Hematopoietic multipotent progenitor cell treated with erythropoietin and hydrocortisone succinate and interleukin-3 and kit ligand, for 8 days (in vitro differentiated cells): ENCODE results near the gene CASKIN1.
"Not testable (repeated sequence)": the region's sequence is repeated elsewhere in the genome, so short reads cannot be mapped to it uniquely, and the experiment has no call there.

Source experiments
- DNase-seq: peaks from one replicate; pipeline ENCODE4 v3.0.0-alpha.2; 2015

CASKIN1 gene

DNA sequence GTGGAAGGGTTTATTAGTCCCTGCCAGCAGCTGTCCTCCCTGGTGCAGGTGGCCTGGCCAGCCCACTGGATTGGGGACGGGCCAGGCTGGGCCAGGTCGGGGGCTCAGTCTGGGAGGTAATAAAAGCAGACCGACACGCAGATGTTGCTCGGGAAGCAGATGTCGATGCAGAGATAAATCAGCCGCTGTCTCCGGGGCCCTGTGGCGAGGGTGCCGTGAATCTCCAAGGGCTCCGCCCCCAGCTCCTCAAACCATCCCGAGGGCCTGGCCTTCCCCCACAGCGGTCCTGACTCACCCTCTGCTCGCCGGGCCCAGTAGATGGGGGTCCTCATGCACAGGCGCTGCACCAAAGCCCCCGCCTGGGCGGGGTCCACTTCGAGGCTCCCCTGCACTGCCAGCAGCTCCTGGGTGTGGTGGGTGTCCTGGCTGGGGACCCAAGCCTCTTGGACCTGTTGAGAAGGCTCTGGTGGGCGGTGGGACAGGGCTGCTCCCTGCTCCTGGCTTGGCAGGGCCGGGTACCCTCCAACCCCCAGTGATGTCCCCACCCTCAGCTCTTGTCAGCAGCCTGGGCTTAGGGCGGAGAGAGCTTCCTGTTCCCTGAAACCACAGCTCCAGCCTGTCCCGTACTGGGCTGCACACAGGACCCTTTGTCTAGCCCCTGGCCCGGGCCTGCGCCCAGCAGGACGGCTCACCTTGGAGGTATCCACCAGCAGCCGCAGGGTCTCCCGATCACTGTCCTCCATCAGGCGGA, 13.0 kb upstream of the CASKIN1 start:
- DNase-seq, result no peak

DNA sequence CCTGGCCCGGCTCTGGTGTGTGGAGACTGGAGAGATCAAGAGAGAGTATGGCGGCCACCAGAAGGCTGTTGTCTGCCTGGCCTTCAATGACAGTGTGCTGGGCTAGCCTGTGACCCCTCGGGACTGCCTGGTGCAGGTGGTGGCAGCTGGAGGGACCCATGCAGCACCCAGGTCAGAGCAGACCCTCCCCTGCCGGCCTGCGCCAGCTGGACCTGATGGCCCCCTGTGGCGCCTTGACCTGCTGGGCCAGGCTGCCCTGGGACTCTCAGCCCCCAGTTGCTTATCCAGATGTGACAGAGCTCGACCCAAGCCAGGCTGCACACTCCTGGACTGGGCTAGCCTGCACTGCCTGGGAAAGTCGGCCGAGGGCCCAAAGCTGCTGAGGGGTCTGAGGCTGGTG, 12.4 kb upstream of the CASKIN1 start:
- no peak for DNase-seq

DNA sequence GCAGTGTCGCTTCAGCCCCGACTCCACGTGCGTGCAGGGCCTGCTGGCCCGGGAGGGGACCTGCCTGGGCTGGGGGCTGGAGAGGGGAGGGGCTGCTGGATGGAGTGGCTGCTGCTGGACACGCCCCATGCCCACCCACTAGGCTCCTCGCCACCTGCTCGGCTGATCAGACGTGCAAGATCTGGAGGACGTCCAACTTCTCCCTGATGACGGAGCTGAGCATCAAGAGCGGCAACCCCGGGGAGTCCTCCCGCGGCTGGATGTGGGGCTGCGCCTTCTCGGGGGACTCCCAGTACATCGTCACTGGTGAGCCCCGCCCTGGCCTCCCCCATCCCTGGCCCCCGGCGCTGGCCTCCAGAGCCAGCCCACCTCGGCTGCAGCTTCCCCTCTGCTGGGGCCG, 11.9 kb upstream of the CASKIN1 start:
- DNase-seq, result no peak

DNA sequence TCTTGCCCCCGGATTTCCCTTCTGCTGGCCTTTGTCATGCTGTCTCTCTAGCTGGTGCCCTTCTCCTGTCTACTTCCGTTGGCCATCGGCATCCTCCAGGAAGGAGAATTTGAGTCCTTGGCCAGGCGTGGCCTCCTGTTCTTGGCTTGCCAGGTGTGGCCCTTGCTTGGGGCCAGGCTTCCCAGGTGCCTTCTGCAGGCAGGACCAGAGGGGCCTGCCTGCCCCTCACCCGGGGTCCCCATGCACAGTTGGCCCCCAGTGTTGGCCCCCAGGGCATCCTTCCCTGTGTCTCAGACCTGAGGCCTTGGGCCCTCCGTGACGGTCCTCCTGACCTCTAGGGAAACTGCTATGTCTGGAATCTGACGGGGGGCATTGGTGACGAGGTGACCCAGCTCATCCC, 11.5 kb upstream of the CASKIN1 start:
- DNase-seq, result no peak

DNA sequence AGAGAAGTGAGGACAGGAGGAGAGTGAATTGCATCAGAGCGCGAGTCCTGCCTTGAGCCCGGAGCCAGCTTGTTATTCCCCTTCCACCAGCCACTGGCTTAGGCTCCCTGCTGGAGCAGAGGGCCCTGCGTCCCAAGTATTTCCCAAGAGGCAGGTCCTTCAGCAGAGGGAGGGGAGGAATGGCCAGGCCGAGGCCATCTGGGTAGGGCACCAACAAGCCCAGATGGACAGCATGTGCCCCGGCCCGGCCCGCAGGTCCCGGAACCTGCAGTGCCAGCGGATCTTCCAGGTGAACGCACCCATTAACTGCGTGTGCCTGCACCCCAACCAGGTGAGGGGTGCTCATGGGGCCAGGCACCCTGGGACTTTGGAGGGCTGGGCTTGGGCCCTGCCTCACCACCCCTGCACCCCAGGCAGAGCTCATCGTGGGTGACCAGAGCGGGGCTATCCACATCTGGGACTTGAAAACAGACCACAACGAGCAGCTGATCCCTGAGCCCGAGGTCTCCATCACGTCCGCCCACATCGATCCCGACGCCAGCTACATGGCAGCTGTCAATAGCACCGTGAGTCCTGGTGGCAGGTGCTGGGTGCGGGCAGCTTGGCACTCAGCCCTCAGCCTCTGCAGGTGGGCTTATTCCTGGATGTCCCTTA, 10.5 kb upstream of the CASKIN1 start:
- DNase-seq, result no peak

DNA sequence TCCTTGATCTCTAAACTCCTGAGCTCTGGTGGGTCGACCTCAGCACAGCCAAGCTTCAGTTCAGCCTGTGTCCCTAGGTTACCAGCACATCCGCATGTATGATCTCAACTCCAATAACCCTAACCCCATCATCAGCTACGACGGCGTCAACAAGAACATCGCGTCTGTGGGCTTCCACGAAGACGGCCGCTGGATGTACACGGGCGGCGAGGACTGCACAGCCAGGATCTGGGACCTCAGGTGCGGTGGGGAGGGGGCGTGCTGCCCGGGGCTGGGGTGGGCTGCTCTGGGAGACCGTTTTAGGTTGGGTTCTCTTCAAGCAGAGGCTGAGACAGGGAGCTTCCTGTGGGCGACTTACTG, 10.0 kb upstream of the CASKIN1 start:
- no peak for DNase-seq

DNA sequence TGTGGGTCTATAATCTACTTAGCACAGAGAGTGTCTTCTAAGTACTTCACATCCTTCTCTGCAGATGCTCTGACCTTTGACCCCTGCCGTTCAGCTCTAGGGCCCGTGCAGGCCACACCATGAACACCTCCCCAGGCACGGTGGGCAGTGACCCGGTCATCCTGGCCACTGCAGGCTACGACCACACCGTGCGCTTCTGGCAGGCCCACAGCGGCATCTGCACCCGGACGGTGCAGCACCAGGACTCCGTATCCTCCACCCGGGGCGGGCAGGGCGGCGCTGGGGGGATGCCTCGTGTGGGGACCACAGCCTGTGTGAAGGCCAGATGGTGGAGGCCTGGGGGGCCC, 9.5 kb upstream of the CASKIN1 start:
- DNase-seq, result no peak

DNA sequence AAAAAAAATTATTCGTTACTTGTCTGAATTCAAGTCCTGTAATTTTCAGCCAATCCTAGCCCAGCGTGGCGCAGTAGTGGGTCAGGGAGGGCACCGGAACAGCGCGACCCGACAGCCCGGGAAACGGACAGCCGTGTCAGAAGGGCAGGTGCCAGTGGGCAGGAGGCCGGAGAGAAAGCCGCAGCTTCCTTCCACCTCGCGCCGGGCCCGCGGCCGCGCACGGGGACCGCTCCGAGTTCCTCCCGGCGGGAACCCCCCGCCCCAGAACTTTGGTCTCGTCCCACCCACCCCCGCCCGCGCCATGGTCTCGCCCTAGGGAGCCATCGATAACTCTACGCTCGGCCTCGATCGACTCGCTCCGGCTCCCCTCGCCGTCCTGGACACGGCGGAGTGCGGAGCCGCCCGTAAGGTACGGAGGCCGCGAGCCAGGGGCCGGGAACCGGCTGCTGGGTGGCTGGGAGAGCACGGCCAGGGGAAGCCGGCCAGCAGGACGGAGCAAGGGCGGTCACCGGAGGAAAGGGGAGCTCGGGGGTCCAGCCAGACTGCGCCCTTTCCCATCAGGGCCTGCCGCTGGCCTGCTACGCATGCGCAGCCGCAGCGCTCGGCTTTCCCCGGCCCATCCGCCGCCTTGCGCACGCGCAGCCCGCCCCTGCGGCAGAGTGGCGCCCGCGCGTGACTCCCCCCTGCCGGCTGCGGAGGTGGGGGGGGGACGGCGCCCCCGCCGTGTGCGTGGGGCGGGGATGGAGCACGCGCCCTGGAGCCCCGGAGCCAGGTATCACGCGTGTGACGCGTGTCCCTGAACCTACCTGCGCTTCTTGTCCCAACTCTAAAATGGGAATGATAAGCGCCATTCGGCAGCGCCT, 8.9 kb upstream of the CASKIN1 start, which contains the start of gene MLST8:
TSS of gene MLST8 (plus strand) at position 351 of the 863 bp plus-strand sequence. CDS start 632 bp downstream, outside the sequence.
- peak; percentile 87 for DNase-seq

DNA sequence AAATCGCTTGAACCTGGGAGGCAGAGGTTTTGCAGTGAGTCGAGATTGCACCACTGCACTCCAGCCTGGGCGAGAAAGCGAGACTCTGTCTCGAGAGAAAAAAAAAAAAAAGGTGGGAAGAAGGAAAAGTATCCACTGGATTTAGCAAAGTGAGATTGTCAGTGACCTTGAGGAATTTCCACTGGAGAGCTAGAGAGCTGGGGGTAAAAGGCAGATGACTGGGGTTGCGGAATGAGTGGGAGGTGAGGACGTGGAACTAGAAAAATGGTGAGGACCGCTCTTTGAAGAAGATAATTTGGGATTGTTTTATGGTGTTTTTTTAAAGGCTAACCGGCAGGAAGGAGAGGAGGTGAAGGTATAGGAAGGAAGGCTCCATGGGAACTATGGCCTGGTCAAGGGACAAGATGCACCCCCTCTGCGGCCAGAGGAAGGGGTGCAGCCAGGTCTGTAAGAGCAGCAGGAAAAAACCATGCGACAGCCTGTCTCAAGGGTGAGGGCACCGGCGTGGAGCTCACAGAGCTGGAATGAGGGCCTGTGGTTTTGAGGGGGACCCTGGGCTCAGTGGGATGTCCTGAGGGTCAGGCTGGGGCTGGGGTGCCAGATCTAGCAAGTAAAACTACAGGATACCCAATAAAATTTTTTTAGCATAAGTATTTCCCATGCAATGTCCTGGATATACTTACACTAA, 8.2 kb upstream of the CASKIN1 start:
- DNase-seq, result no peak

DNA sequence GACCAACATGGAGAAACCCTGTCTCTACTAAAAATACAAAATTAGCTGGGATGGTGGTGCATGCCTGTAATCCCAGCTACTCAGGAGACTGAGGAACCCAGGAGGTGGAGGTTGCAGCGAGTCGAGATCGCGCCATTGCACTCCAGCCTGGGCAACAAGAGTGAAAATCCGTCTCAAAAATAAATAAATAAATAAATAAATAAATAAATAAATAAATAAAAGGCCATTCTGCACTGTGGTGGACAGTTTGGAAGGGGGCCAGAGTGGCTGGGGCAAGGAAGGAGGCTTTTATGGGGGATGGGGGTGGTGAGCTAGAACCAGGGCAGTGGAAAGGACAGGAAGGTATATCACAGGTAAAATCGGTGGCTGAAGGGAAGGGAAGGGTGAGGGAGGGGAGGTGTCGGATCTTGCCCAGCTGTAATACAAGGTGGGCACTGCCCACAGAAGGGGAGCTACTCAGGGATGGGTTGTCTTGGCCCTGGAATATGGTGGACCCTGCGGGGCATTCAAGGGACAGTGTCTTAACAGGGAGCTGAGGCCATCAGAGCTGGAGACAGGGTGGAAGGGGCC, 6.8 kb upstream of the CASKIN1 start:
- DNase-seq, result not testable (repeated sequence)

DNA sequence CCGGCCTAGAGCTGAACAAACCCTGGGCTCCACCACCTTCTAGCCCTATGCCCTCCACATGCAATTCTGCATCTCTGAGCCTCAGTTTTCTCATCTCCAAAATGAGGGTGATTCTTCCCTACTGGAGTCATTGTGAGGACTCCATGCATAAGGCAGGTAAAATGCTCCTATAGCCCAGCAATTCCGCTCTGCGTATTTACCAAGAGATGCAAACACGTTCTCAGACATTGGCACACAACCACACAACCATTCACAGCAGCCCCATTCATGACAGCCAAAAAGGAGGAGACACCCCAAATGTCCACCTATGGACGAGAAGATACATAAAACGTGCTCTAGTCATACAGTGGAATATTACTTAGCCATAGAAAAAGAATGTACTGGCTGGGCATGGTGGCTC, 3.9 kb upstream of the CASKIN1 start:
- DNase-seq, result no peak

DNA sequence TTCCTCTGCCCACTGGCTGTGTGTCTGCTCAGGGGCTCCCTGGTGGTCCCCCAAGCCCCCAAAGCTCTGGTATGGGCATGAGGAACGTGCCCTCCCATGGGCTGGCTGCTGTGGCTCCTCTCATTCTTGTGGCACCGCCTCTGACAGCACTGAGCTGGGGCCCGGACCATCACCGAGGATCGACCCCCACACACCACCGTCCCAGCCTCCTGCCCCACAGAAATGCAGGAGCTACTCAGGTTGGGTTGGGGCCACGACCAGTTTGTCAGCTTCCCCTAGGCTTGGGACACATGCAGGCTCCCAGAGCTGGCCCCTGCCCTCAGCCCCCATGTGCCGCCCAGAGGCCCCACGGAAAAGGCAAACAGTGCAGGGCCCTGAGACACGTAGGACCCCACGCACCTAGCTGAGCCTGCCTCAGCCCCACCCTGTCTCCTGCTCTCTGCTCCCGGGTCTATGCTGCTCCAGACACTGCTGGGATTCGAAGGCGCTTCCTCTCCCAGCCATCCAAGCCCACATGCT, 3.3 kb upstream of the CASKIN1 start:
- DNase-seq, result no peak

DNA sequence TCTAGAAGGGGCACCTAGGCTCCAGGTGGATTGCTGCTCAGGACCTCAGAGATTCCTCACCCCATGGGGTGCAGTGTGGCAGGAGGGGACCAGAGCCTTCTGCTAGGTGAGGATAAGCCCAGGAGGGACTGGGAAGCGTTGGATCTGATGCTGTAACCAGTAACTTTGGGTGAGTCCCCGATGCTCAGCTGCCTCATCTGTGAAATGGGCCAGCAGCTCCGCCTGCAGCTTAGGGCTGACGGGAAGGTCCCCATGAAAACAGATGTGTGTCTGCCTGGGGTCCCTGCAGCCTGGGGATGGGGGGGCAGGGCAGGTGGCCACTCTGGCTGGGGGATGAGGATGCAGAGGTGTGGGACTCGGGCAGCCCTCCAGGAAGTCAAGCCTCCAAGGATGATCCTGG, 2.7 kb upstream of the CASKIN1 start:
- no peak for DNase-seq

DNA sequence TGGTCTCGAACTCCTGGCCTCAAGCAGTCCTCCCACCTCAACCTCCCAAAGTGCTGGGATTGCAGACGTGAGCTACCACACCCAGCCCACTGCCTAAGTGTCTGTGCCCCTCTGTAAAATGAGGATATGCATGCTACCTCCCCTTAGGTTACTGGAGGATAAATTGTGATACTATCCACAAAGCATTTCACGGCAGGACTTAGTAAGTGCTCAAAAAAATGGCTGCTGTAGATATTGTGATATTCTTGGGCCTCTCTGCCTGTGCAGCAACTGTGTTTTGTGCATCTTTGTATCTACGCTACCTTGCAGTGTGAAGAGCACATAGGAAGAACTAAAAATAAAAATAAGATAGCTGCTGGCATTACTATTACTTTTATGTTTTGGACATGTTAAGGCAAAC, 1.9 kb upstream of the CASKIN1 start:
- DNase-seq, result no peak

DNA sequence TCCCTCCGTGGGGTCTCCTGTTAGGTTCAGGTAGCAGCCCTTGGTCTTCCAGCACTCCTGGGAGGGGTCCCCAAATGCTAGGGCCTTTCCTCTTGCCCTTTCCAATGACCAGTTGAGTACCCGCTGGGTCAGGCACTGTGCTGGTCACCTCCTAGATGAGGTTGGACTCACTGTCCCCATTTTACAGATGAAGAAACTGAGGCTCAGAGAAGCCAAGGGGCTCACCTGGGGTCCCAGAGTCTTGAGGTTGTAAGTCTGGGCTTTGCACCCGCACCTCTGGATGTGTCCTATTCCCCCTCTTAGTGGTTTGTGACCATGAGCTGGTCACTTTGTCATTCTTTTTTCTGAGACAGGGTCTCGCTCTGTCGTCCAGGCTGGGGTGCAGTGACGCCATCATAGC, 1.4 kb upstream of the CASKIN1 start:
- no peak for DNase-seq

DNA sequence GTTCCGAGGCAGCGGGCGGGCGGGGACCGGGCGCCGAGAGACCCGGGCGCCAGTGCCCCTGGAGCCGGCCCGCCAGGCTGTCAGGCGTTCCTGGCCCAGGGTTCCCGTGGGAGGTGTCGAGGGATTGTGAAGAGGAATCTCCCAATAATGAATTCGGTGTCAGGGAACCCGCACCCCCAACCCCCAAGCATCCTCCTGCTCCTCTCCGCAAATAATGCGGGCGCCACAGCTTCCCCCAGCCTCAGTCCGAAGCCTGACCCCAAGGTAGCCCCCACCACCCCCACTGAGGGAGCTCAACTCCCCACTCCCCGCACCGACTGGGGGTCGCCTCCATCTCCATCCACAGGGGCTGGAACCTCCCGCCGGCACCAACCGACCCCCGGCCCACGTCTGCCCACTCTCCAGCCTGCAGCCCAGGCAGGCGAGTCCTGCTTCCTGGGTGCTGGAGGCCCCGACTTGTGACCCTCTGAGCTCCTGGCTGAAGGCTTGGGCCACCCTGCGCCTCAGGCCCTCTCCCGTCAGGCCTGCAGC, 641 bp upstream of the CASKIN1 start:
- DNase-seq, result no peak

DNA sequence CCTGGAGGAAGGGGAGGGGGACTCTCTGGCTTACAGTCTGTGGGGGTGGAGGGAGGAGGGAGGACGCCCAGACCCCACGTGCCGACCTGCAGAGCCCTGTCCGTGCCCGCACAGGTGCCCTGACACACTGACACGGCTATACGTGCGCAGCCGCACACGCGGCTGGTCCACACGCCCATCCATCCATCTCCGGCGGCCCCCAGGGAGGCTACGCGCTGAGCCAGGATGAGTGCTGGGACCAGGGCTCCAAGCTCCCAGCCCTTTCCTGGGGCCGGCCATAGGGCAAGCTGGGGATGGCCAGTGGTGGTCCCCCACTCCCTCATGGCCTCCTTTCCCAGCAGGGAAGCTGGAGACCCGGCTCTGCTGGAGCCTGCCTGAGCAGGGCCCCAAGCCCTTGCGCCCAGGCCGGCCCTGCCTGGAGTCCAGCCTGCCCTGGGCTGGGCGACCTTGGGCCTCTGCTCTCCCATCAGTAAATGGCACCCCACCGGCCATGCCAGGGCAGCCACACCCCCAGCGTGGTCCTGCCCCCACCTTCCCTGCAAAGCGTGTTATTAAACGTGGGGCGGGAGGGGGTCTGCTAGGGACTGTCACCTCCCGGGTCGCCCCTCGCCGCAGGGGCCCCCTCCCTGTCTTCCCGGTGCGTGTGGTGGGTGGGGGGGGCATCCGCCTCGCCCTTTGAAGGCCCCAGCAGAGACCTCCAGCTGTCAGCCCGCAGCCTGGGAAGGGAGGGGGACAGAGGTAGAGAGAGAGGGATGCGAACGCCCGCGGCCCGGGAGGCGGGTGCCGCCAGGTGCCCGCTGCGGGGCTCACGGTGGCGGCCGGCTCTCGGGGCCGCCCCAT, 863 bp downstream of the CASKIN1 start:
- DNase-seq, result no peak

DNA sequence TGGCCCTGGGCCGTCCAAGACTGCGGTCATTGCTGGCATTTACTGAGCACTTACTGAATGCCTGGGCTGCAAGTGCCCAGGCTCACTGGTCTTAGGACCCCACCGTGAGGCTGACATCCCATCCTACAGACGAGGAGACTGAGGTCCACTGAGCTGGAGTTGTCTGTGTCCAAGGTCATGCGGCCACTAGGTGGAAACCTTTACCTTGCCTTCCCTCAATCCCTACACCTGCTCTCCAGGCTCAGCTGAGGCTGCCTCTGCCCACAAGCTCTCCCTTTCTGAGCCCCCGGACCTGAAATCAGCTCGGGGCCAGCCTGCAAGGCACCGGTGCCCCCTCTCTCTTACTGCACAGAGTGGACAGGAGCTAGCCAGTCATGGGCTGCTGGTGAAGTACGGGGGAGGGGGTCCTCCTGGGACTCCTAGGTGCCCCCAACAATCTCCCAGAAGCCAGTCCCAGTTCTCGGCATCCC, 1.5 kb downstream of the CASKIN1 start:
- peak; percentile 69 for DNase-seq

DNA sequence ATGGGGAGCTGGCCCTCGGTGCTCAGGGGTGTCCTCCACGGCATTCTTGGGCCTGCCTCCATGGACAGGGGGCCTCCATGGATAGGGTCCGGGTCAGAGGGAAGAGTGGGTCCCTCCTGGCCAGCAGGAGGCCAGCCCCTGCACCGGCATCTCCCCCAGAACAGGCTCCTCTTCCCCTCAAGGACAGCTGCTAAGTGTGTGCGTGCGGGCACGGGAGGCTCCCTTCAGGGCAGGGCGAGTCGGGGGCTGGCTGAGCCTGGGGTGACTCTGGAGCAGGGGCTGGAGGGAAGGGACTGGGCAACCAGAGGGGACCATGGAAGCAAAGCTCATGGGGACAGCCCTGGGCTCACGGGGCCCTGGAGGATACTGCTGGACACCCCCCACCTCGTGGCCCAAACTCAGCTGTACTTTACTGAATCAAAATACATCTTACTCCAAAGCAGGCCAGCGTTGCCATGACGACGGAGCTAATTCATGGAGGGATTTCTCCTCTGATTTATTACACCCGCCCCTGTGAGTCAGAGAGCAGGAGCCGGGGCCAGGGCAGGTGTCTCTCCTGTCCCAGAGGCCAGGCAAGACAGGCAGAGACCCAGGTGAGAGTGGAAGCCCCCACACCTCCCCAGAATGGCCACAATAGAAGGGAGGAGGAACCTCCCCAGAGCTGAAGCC, 2.1 kb downstream of the CASKIN1 start:
- DNase-seq, result peak; percentile 47

DNA sequence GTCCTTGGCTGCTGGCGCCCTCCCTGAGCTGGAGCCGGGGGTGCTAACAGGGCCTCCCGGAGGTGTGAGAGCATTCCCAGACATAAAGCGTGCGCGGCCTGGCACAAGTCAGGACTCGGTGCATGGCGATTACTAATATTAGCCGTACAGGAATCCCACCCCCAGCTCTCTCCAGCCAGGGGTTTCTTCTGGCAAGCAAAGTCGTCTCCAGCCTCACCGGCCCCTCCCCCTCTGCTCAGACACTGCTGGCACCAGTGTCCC, 5.0 kb downstream of the CASKIN1 start:
- no peak for DNase-seq
